AG09309 (cell line): ENCODE results near the gene CNTNAP2.
"Not testable (repeated sequence)": the region's sequence is repeated elsewhere in the genome, so short reads cannot be mapped to it uniquely, and the experiment has no call there.

ENCODE experiments used
- DNase-seq: peaks from one replicate; pipeline ENCODE4 v3.0.0-alpha.2; 2010; ENCODE audit warnings: low read depth
- H3K4me3 ChIP-seq: 2 replicates; pipeline ENCODE4 v1.5.1; 2011; ENCODE audit warnings: mild to moderate bottlenecking, low read depth, low read length, moderate library complexity; ENCODE audit not compliant: control insufficient read depth
- TF ChIP-seq, protein P1 (sequence below): IDR thresholded peaks from 2 replicates; pipeline ENCODE4 v1.5.1; 2011; ENCODE audit warnings: mild to moderate bottlenecking, low read depth, low read length, inconsistent platforms; ENCODE audit not compliant: insufficient read depth, control insufficient read depth; ENCODE audit errors: missing control alignments

Gene CNTNAP2

DNA sequence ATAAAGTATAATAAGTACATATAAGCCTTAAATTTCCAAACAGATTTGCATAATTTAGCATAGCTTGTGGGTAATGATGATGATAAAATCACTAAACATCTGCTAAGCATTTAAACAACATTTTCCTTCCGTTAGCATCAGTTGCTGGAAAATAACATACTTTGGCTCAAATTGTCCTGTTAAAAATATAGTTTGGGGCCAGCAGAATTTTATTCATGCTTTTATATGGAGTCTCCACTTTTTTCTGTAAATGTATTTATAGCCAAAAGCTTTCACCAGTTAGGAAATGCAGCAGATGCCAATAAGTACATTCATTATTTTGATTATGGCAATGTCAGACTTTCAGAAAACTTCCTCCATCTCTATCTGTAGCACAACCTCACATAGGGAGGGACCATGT is 107.2 kb downstream of the CNTNAP2 start:
- H3K4me3 ChIP-seq: no peak overlapping the region
- TF ChIP-seq, protein P1, sequence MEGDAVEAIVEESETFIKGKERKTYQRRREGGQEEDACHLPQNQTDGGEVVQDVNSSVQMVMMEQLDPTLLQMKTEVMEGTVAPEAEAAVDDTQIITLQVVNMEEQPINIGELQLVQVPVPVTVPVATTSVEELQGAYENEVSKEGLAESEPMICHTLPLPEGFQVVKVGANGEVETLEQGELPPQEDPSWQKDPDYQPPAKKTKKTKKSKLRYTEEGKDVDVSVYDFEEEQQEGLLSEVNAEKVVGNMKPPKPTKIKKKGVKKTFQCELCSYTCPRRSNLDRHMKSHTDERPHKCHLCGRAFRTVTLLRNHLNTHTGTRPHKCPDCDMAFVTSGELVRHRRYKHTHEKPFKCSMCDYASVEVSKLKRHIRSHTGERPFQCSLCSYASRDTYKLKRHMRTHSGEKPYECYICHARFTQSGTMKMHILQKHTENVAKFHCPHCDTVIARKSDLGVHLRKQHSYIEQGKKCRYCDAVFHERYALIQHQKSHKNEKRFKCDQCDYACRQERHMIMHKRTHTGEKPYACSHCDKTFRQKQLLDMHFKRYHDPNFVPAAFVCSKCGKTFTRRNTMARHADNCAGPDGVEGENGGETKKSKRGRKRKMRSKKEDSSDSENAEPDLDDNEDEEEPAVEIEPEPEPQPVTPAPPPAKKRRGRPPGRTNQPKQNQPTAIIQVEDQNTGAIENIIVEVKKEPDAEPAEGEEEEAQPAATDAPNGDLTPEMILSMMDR: no peak

GRCh38 chr7:146232604-146233003 is 116.0 kb downstream of the CNTNAP2 start:
- DNase-seq: no peak
- TF ChIP-seq, protein P1: no peak
- H3K4me3 ChIP-seq: no peak overlapping the region

More for the DNA sequence above, 107.2 kb downstream of the CNTNAP2 start:
- no peak for DNase-seq

- TF ChIP-seq, protein P1: no peak
- DNase-seq: no peak
- no peak overlapping the region for H3K4me3 ChIP-seq
Measured at GRCh38 chr7:146235195-146235594, 118.6 kb downstream of the CNTNAP2 start.

- H3K4me3 ChIP-seq: no peak overlapping the region
- TF ChIP-seq, protein P1: no peak
- DNase-seq: no peak
Measured at GRCh38 chr7:146242661-146243060, 126.1 kb downstream of the CNTNAP2 start.

- DNase-seq, H3K4me3 ChIP-seq: not testable (repeated sequence)
Measured at GRCh38 chr7:146247991-146248390, 131.4 kb downstream of the CNTNAP2 start.

DNA sequence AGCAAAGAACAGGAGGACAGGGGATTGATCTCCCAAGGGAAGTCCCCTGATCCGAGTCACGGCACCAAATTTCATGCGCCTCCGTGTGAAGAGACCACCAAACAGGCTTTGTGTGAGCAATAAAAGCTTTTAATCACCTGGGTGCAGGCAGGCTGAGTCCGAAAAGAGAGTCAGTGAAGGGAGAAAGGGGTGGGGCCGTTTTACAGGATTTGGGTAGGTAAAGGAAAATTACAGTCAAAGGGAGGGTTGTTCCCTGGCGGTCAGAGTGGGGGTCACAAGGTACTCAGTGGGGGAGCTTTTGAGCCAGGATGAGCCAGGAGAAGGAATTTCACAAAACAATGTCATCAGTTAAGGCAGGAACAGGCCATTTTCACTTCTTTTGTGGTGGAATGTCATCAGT is 132.1 kb downstream of the CNTNAP2 start:
- not testable (repeated sequence) for DNase-seq, H3K4me3 ChIP-seq

- no peak overlapping the region for H3K4me3 ChIP-seq
- TF ChIP-seq, protein P1: no peak
- no peak for DNase-seq
Measured at GRCh38 chr7:146249272-146249671, 132.7 kb downstream of the CNTNAP2 start.

- H3K4me3 ChIP-seq: no peak overlapping the region
- TF ChIP-seq, protein P1: no peak
- DNase-seq: no peak
Measured at GRCh38 chr7:146255609-146256008, 139.0 kb downstream of the CNTNAP2 start.
